Keratinocyte (primary cell): ENCODE measurements around the gene ATP5F1E. TPM values are rescaled to one million over a fixed set of nuclear protein-coding genes. Genes with fewer than 3 reads are reported as not detected.
"Not testable (repeated sequence)": the region's sequence is repeated elsewhere in the genome, so short reads cannot be mapped to it uniquely, and the experiment has no call there.

Source experiments
- DNase-seq: peaks from one replicate; pipeline ENCODE4 v3.0.0-alpha.2; 2011; ENCODE audit warnings: low read depth, missing footprints, low spot score
- FAIRE-seq: peaks from 2 replicates; lab custom pipeline; 2011; peaks lifted over from hg19 to GRCh38; lab: Jason Lieb, UNC
- H2AFZ ChIP-seq: 2 replicates; pipeline ENCODE4 v1.6.0; 2012; ENCODE audit warnings: low read length, control low read depth, inconsistent platforms; ENCODE audit not compliant: control insufficient read depth
- H3K27ac ChIP-seq: 2 replicates; pipeline ENCODE4 v1.5.1; 2011; ENCODE audit warnings: low read length; ENCODE audit not compliant: control insufficient read depth, insufficient read depth
- H3K27me3 ChIP-seq: 3 replicates; pipeline ENCODE4 v1.6.0; 2011; ENCODE audit warnings: low read length; ENCODE audit not compliant: control insufficient read depth, insufficient read depth; ENCODE audit errors: extremely low read depth
- H3K36me3 ChIP-seq, 2 experiments: 2 replicates in 1 of 2; 3 replicates in 1 of 2; pipeline ENCODE4 v1.5.1; 2011; ENCODE audit warnings: low read length in 2 of 2, mild to moderate bottlenecking in 1 of 2; ENCODE audit not compliant: control insufficient read depth in 2 of 2, insufficient read depth in 2 of 2; ENCODE audit errors: extremely low read depth in 1 of 2
- H3K4me1 ChIP-seq: 3 replicates; pipeline ENCODE4 v1.5.1; 2011; ENCODE audit warnings: low read length; ENCODE audit not compliant: control insufficient read depth, insufficient read depth; ENCODE audit errors: extremely low read depth
- H3K4me2 ChIP-seq: 3 replicates; pipeline ENCODE4 v1.6.0; 2011; ENCODE audit warnings: low read depth, low read length; ENCODE audit not compliant: control insufficient read depth, insufficient read depth; ENCODE audit errors: extremely low read depth
- H3K4me3 ChIP-seq, 3 experiments: fragments of 200-600 bp in 1 of 3; sonication (generic) in 1 of 3; 2 replicates in 2 of 3; 3 replicates in 1 of 3; pipeline ENCODE4 v1.5.1; 2011 to 2016; ENCODE audit warnings: low read length in 3 of 3, mild to moderate bottlenecking in 3 of 3, control low read depth in 2 of 3, inconsistent platforms in 1 of 3, low read depth in 1 of 3, mixed read lengths in 1 of 3, mixed run types in 1 of 3, moderate library complexity in 1 of 3; ENCODE audit not compliant: control insufficient read depth in 2 of 3, insufficient read depth in 2 of 3; ENCODE audit errors: extremely low read depth in 1 of 3
- H3K79me2 ChIP-seq: 2 replicates; pipeline ENCODE4 v1.6.0; 2012; ENCODE audit warnings: low read length; ENCODE audit not compliant: control insufficient read depth, insufficient read depth
- H3K9ac ChIP-seq: 3 replicates; pipeline ENCODE4 v1.6.0; 2011; ENCODE audit warnings: low read length; ENCODE audit not compliant: control insufficient read depth, insufficient read depth; ENCODE audit errors: extremely low read depth
- H3K9me1 ChIP-seq: 3 replicates; pipeline ENCODE4 v1.6.0; 2011; ENCODE audit warnings: low read length; ENCODE audit not compliant: control insufficient read depth, insufficient read depth; ENCODE audit errors: extremely low read depth
- H3K9me3 ChIP-seq: 2 replicates; pipeline ENCODE4 v1.5.1; 2012; ENCODE audit warnings: low read depth, low read length; ENCODE audit not compliant: control insufficient read depth
- H4K20me1 ChIP-seq: 3 replicates; pipeline ENCODE4 v1.6.0; 2011; ENCODE audit warnings: low read length; ENCODE audit not compliant: control insufficient read depth, insufficient read depth; ENCODE audit errors: extremely low read depth
- EZH2 ChIP-seq: IDR thresholded peaks from one replicate; pipeline ENCODE4 v1.6.1; 2012; ENCODE audit warnings: inconsistent platforms, mild to moderate bottlenecking, low read length, moderate library complexity
- dilution Hi-C: fragments of 300-500 bp; cut with MboI; formaldehyde crosslinking; loops from one replicate; pipeline ENCODE4 v1.7.0; 2020; ENCODE audit warnings: low sequenced_read_pairs; ENCODE audit not compliant: extremely low pct_ligation_motif_present
- polyA plus RNA-seq, 5 experiments: library from polyadenylated mRNA; depleted of rRNA in 3 of 5; stranded (reverse) in 3 of 5; stranded (forward) in 1 of 5; unstranded in 1 of 5; fragments of >200 nt; gene quantifications; 1 replicate in 1 of 5; 2 replicates in 3 of 5; 3 replicates in 1 of 5; pipeline versions ENCODE4 v1.2.1 to v1.2.3, GENCODE V29; 2011 to 2012; ENCODE audit warnings: missing spikeins in 2 of 5, low read depth in 1 of 5, low replicate concordance in 1 of 5
- TF ChIP-seq, protein P1 (sequence below), 3 experiments: IDR thresholded peaks in 1 of 3; conservative IDR thresholded peaks in 1 of 3; optimal IDR thresholded peaks in 1 of 3; 2 replicates in 2 of 3; 3 replicates in 1 of 3; pipeline versions ENCODE3 to v1.5.1; 2011; ENCODE audit warnings: low read length in 3 of 3, mild to moderate bottlenecking in 3 of 3, moderate library complexity in 2 of 3, control low read depth in 1 of 3, inconsistent platforms in 1 of 3; ENCODE audit not compliant: insufficient read depth in 2 of 3; ENCODE audit errors: extremely low read depth in 1 of 3

Gene ATP5F1E
- polyA plus RNA-seq, 1 donor (not counting 4 experiments of a cell fraction or from before 2014, with no cell fraction given) = 99.7 TPM

DNA sequence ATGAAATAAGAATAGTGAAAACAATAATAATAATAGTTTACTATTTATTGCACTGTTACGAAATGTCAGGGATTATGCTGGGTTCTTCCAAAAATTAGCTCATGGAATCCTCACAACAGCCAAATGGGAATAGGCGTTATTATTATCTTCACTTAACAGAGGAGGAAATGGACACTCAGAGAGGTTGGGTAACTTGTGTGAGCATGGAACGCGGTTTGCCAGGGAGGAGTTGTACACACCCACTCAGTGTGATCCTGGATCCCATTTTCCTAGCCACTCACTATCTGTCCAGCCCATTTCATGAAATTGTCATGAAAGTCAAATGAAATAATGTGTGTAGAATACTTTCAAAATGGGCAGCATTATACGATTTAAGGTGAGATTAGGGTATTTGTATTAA lies 46.5 kb downstream of the ATP5F1E start:
- Histone ChIP-seq H4K20me1 (peaks cover 5% of the 10 kb centered on the region), H3K79me2 (peaks cover 45% of the 10 kb centered on the region), H3K36me3 (peaks cover 22 to 39% of the 10 kb centered on the region in 2 experiments)

DNA sequence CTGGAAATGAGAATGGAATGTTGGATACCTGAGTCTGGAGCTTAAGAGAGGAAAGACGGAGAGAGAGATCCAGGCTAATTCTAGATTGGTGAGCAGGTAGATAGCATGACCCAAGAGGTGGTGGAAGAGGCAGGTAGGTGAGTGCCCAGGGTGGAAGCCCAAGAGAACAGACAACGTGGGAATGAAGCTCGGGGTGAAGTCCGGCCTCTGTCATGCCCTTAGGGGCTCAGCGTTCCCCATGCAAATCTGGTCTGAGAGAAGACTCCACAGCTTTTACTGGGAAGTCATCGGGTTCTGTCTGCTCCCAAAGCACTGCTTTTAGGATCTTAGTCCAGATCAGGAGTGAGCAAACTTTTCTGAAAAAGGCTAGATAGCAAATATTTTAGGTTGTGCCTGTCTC lies 47.4 kb downstream of the ATP5F1E start:
- no peak overlapping the region for H3K27ac ChIP-seq
- peaks cover 45% of the 10 kb centered on the region for H3K79me2 ChIP-seq
- dilution Hi-C loops = no loop called here
- DNase-seq = no peak
- H3K9ac ChIP-seq = no peak overlapping the region
- peaks cover 20 to 36% of the 10 kb centered on the region in 2 experiments for H3K36me3 ChIP-seq
- no peak for TF ChIP-seq EZH2
- TF ChIP-seq, protein P1, sequence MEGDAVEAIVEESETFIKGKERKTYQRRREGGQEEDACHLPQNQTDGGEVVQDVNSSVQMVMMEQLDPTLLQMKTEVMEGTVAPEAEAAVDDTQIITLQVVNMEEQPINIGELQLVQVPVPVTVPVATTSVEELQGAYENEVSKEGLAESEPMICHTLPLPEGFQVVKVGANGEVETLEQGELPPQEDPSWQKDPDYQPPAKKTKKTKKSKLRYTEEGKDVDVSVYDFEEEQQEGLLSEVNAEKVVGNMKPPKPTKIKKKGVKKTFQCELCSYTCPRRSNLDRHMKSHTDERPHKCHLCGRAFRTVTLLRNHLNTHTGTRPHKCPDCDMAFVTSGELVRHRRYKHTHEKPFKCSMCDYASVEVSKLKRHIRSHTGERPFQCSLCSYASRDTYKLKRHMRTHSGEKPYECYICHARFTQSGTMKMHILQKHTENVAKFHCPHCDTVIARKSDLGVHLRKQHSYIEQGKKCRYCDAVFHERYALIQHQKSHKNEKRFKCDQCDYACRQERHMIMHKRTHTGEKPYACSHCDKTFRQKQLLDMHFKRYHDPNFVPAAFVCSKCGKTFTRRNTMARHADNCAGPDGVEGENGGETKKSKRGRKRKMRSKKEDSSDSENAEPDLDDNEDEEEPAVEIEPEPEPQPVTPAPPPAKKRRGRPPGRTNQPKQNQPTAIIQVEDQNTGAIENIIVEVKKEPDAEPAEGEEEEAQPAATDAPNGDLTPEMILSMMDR (optimal IDR thresholded peaks at IDR 0.05 in 1 of 3, IDR thresholded peaks at IDR 0.05 in 1 of 3, conservative IDR thresholded peaks at IDR 0.05 in 1 of 3; ENCODE audit: extremely low read depth in 1 of 3, insufficient read depth in 2 of 3, low read length in 3 of 3) = no peak
- H3K4me3 ChIP-seq = no peak overlapping the region
- H3K27me3 ChIP-seq = no peaks in the 10 kb centered on the region
- H3K4me1 ChIP-seq = peaks cover 6% of the 10 kb centered on the region
- H3K4me2 ChIP-seq = no peak overlapping the region
- H3K9me3 ChIP-seq = no peaks in the 10 kb centered on the region
- H4K20me1 ChIP-seq = peaks cover 5% of the 10 kb centered on the region
- FAIRE-seq = no peak
- no peaks in the 10 kb centered on the region for H3K9me1 ChIP-seq
- H2AFZ ChIP-seq = no peak overlapping the region

More for the DNA sequence above, 46.5 kb downstream of the ATP5F1E start:
- no peak overlapping the region for H3K4me3 ChIP-seq
- FAIRE-seq = no peak
- H3K27ac ChIP-seq = no peak overlapping the region
- no peak overlapping the region for H3K9ac ChIP-seq
- no peaks in the 10 kb centered on the region for H3K9me3 ChIP-seq
- no peak overlapping the region for H3K4me2 ChIP-seq
- no peak for DNase-seq
- H3K4me1 ChIP-seq = peaks cover 6% of the 10 kb centered on the region
- no peaks in the 10 kb centered on the region for H3K9me1 ChIP-seq
- no peak overlapping the region for H2AFZ ChIP-seq
- no peaks in the 10 kb centered on the region for H3K27me3 ChIP-seq
- dilution Hi-C loops = no loop called here
- no peak for TF ChIP-seq EZH2
- TF ChIP-seq, protein P1 (optimal IDR thresholded peaks at IDR 0.05 in 1 of 3, IDR thresholded peaks at IDR 0.05 in 1 of 3, conservative IDR thresholded peaks at IDR 0.05 in 1 of 3; ENCODE audit: extremely low read depth in 1 of 3, insufficient read depth in 2 of 3, low read length in 3 of 3) = no peak

DNA sequence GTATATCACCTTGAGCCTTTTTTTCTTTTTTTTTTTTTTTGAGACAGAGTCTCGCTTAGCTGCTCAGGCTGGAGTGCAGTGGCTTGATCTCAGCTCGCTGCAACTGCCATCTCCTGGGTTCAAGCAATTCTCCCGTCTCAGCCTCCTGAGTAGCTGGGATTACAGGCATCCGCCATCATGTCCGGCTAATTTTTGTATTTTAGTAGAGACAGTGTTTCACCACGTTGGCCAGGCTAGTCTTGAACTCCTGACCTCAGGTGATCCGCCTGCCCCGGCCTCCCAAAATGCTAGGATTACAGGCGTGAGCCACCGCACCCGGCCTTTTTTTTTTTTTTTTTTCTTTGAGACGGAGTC lies 49.0 kb downstream of the ATP5F1E start:
- H3K9ac ChIP-seq, H3K4me2 ChIP-seq, FAIRE-seq, H4K20me1 ChIP-seq, H2AFZ ChIP-seq, H3K27ac ChIP-seq, H3K4me3 ChIP-seq, H3K9me1 ChIP-seq, H3K9me3 ChIP-seq, dilution Hi-C loops, H3K4me1 ChIP-seq, DNase-seq, H3K27me3 ChIP-seq: not testable (repeated sequence)
- peaks cover 13 to 21% of the 10 kb centered on the region in 2 experiments for H3K36me3 ChIP-seq
- peaks cover 45% of the 10 kb centered on the region for H3K79me2 ChIP-seq
